Measurements from ENCODE around the gene GFPT2. TPM values are rescaled to one million over a fixed set of nuclear protein-coding genes. Genes with fewer than 3 reads are reported as not detected.

The GFPT2 gene
- total and polyA plus RNA-seq, 9 of the 15 experiments (the other 6 are each of a cell fraction or from before 2014, with no cell fraction given), result 0.07 to 0.14 (median 0.08) TPM; not detected in 6

DNA sequence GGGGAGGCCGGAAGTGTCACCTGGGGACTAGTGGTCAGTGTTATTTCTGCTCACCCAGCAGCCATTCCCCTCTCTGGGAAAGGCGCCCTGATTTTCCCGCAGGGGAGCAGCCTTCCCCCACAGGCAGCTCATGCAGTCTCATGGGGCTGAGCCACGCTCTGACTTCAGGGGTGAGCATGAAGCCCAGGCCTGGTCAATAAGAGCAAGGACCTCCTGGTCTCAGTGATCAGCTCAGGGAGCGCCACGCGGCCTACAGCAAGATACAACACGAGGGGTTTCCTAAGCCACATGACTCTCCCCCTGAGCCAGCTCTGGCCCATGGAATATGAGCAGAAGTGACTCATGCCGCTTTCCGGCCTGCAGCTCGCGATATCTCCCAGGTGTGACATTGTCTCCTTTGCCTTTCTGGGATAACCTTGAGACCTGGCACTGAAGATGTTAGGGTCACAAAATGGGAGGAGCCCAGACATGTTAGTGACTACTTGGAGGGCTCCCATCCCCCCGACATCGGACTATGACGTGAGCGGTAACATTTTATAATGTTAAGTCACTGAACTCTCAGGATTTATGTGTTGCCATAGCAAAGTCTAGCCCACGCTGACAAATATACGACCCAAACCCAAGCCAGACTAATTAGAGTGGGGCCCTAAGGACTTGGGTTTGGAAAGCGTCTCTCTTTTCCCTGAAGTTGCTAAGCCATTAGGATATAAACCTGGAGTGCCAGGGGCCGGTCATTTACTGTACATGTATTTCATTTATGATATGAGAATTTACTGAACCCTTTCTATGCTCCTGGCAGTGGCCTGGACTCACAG lies 46.5 kb upstream of the GFPT2 start (continued):
- TF ChIP-seq CBX3 (IDR thresholded peaks at IDR 0.05; ENCODE audit: borderline replicate concordance in 1 of 2, low read length in 2 of 2), result peak in 1 of 2 experiments; percentile 33; a peak in 1 of 3 replicates
- no peak for TF ChIP-seq NR2C1 (IDR thresholded peaks at IDR 0.05)
- no peak for TF ChIP-seq NR2C1 (tag; IDR thresholded peaks at IDR 0.05)
- TF ChIP-seq ZKSCAN8 (CRISPR knock-in tag; IDR thresholded peaks at IDR 0.05), result no peak
- TF ChIP-seq GABPB1 (CRISPR knock-in tag; IDR thresholded peaks at IDR 0.05), result no peak
- TF ChIP-seq MAFG (tag; conservative IDR thresholded peaks at IDR 0.05), result no peak
- TF ChIP-seq, protein P1, sequence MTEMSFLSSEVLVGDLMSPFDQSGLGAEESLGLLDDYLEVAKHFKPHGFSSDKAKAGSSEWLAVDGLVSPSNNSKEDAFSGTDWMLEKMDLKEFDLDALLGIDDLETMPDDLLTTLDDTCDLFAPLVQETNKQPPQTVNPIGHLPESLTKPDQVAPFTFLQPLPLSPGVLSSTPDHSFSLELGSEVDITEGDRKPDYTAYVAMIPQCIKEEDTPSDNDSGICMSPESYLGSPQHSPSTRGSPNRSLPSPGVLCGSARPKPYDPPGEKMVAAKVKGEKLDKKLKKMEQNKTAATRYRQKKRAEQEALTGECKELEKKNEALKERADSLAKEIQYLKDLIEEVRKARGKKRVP (CRISPR knock-in tag; IDR thresholded peaks at IDR 0.05), result no peak
- TF ChIP-seq JUND (IDR thresholded peaks at IDR 0.05; ENCODE audit: borderline replicate concordance, low read depth, low read length), result 0 out of 2 replicates have a peak, but pooled peaks have one; percentile 28
- TF ChIP-seq JUND (tag; IDR thresholded peaks at IDR 0.05; ENCODE audit: borderline replicate concordance, low read depth, low read length), result no peak
- TF ChIP-seq SNAPC5 (CRISPR knock-in tag; IDR thresholded peaks at IDR 0.05), result no peak
- TF ChIP-seq ZNF77 (CRISPR knock-in tag; IDR thresholded peaks at IDR 0.05), result no peak
- TF ChIP-seq MAX (CRISPR knock-in tag; IDR thresholded peaks at IDR 0.05), result peak; percentile 49
- TF ChIP-seq NONO (IDR thresholded peaks at IDR 0.05; ENCODE audit: low read depth in 2 of 2, low read length in 1 of 2), result no peak
- TF ChIP-seq, protein P2, sequence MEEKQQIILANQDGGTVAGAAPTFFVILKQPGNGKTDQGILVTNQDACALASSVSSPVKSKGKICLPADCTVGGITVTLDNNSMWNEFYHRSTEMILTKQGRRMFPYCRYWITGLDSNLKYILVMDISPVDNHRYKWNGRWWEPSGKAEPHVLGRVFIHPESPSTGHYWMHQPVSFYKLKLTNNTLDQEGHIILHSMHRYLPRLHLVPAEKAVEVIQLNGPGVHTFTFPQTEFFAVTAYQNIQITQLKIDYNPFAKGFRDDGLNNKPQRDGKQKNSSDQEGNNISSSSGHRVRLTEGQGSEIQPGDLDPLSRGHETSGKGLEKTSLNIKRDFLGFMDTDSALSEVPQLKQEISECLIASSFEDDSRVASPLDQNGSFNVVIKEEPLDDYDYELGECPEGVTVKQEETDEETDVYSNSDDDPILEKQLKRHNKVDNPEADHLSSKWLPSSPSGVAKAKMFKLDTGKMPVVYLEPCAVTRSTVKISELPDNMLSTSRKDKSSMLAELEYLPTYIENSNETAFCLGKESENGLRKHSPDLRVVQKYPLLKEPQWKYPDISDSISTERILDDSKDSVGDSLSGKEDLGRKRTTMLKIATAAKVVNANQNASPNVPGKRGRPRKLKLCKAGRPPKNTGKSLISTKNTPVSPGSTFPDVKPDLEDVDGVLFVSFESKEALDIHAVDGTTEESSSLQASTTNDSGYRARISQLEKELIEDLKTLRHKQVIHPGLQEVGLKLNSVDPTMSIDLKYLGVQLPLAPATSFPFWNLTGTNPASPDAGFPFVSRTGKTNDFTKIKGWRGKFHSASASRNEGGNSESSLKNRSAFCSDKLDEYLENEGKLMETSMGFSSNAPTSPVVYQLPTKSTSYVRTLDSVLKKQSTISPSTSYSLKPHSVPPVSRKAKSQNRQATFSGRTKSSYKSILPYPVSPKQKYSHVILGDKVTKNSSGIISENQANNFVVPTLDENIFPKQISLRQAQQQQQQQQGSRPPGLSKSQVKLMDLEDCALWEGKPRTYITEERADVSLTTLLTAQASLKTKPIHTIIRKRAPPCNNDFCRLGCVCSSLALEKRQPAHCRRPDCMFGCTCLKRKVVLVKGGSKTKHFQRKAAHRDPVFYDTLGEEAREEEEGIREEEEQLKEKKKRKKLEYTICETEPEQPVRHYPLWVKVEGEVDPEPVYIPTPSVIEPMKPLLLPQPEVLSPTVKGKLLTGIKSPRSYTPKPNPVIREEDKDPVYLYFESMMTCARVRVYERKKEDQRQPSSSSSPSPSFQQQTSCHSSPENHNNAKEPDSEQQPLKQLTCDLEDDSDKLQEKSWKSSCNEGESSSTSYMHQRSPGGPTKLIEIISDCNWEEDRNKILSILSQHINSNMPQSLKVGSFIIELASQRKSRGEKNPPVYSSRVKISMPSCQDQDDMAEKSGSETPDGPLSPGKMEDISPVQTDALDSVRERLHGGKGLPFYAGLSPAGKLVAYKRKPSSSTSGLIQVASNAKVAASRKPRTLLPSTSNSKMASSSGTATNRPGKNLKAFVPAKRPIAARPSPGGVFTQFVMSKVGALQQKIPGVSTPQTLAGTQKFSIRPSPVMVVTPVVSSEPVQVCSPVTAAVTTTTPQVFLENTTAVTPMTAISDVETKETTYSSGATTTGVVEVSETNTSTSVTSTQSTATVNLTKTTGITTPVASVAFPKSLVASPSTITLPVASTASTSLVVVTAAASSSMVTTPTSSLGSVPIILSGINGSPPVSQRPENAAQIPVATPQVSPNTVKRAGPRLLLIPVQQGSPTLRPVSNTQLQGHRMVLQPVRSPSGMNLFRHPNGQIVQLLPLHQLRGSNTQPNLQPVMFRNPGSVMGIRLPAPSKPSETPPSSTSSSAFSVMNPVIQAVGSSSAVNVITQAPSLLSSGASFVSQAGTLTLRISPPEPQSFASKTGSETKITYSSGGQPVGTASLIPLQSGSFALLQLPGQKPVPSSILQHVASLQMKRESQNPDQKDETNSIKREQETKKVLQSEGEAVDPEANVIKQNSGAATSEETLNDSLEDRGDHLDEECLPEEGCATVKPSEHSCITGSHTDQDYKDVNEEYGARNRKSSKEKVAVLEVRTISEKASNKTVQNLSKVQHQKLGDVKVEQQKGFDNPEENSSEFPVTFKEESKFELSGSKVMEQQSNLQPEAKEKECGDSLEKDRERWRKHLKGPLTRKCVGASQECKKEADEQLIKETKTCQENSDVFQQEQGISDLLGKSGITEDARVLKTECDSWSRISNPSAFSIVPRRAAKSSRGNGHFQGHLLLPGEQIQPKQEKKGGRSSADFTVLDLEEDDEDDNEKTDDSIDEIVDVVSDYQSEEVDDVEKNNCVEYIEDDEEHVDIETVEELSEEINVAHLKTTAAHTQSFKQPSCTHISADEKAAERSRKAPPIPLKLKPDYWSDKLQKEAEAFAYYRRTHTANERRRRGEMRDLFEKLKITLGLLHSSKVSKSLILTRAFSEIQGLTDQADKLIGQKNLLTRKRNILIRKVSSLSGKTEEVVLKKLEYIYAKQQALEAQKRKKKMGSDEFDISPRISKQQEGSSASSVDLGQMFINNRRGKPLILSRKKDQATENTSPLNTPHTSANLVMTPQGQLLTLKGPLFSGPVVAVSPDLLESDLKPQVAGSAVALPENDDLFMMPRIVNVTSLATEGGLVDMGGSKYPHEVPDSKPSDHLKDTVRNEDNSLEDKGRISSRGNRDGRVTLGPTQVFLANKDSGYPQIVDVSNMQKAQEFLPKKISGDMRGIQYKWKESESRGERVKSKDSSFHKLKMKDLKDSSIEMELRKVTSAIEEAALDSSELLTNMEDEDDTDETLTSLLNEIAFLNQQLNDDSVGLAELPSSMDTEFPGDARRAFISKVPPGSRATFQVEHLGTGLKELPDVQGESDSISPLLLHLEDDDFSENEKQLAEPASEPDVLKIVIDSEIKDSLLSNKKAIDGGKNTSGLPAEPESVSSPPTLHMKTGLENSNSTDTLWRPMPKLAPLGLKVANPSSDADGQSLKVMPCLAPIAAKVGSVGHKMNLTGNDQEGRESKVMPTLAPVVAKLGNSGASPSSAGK (IDR thresholded peaks at IDR 0.05), result peak; percentile 53
- no peak for TF ChIP-seq CSDE1 (IDR thresholded peaks at IDR 0.05)

Data from K562 (cell line).